Activated T-helper 9 cell treated with anti-CD3 and anti-CD28 coated beads, Interleukin-2, amount 50 U/mL, for 16 hours (primary cell): ENCODE measurements around the gene ATP8A2.
"Not testable (repeated sequence)": the region's sequence is repeated elsewhere in the genome, so short reads cannot be mapped to it uniquely, and the experiment has no call there.

Experiments
- DNase-seq: peaks from one replicate; pipeline ENCODE4 v3.0.0-alpha.2; 2020; ENCODE audit warnings: low read depth

The ATP8A2 gene

DNA sequence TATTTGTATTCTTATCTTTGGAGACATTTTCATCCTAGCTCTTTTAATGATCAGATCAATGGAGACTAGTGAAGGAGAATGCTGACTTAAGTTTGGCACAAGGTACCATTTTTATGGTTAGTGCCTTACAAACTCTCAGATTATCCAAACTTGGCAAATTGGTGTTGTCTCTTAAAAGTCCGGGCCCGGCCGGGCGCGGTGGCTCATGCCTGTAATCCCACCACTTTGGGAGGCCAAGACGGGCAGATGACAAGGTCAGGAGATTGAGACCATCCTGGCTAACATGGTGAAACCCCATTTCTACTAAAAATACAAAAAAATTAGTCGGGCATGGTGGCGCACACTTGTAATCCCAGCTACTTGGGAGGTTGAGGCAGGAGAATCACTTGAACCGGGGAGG, 177.2 kb downstream of the ATP8A2 start:
- DNase-seq = not testable (repeated sequence)

GRCh38 chr13:25561812-25562211, 190.0 kb downstream of the ATP8A2 start:
- no peak for DNase-seq

- DNase-seq = no peak
These were observed 198.4 kb downstream of the ATP8A2 start for GRCh38 chr13:25570185-25570584.

GRCh38 chr13:25571237-25571636, 199.5 kb downstream of the ATP8A2 start:
- DNase-seq = no peak

DNA sequence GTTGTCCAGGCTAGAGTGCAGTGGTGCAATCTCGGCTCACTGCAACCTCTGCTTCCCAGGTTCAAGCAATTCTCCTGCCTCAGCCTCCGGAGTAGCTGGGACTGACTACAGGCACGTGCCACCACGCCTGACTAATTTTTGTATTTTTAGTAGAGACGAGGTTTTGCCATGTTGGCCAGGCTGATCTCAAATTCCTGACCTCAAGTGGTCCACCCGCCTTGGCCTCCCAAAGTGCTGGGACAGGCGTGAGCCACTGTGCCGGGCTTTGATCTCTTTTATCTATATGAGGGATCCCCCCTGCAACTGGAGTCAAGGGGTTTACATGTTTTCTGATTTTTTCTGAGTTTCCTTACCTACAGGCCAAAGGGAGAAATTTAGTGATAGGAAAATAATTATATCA, 200.4 kb downstream of the ATP8A2 start:
- not testable (repeated sequence) for DNase-seq

GRCh38 chr13:25574437-25575411, 202.9 kb downstream of the ATP8A2 start:
- DNase-seq = peak; percentile 42

- DNase-seq = no peak
These were observed 203.8 kb downstream of the ATP8A2 start for GRCh38 chr13:25575562-25575961.

GRCh38 chr13:25578526-25578925, 206.8 kb downstream of the ATP8A2 start:
- no peak for DNase-seq

GRCh38 chr13:25579221-25579620, 207.4 kb downstream of the ATP8A2 start:
- DNase-seq = no peak

DNA sequence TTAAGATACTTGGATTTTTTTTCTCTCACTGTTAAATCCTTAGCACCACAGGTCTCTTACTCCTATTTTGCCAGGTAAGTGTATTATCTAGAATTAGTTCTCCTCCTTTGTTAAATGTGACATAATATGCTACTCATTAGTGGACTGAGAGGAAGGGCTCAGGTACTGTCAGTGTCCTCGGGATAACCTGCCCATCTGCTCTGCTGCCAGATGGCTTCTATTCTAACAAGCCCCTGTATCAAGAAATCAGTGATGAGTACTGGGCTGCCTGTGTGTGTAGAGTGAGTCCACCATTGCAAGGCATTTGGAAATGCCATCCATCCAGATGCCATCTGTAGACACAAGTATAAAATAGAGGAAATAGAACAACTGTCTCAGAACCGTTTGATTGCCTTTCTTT, 209.6 kb downstream of the ATP8A2 start:
- no peak for DNase-seq

GRCh38 chr13:25584087-25584486, 212.3 kb downstream of the ATP8A2 start:
- DNase-seq = no peak

GRCh38 chr13:25585000-25585399, 213.2 kb downstream of the ATP8A2 start:
- no peak for DNase-seq

DNA sequence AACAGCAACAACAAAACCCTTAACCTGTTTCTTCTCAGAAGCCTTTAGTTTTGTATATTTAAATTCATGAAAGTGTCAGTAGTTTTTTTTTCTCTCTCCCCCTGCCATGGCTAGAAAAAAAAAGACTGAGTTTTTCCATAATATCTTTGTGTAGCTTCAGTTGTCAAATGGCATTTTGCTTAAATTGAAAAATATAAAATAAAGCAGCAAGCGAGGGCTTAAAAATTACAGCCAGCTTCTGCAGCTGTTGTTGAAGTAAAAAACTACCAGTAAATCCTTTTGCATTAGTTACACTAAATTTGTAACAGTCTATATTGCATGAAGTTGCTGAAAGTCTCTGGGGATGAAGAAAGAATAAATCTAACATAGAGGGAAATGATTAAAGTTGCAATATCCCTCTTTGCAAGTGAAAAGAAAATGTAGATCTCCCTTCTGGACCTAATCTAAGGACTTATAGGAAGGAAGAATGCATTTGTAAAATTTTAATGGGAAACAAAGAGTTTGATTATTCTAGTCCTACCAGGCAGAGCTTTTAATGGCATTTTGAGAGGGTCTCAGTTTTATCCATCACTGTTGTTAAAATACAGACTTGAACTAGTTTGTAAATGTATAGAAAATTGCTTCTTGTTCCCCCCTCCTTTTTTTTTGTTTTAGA, 215.7 kb downstream of the ATP8A2 start:
- DNase-seq = no peak

- no peak for DNase-seq
These were observed 216.7 kb downstream of the ATP8A2 start for GRCh38 chr13:25588336-25589060.

DNA sequence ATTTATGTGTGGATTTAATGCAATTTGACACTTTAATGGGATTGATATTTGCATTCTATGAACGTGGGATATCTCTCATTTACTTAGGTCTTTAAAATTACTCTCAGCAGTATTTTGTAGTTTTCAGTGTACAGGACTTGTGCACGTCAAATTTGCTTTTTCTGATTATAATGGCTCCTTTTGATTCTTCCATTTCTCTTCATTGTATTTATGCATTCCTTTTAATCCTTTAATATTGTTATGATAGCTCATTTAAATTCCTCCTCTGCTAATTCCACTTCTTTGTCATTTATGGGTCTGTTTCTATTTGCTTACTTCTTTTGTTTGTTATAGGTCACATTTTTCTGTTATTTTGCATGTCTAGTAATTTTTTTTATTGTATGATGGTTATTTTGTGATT, 226.6 kb downstream of the ATP8A2 start:
- no peak for DNase-seq

GRCh38 chr13:25602176-25602575, 230.4 kb downstream of the ATP8A2 start:
- DNase-seq = no peak

GRCh38 chr13:25604106-25604505, 232.3 kb downstream of the ATP8A2 start:
- DNase-seq = no peak

DNA sequence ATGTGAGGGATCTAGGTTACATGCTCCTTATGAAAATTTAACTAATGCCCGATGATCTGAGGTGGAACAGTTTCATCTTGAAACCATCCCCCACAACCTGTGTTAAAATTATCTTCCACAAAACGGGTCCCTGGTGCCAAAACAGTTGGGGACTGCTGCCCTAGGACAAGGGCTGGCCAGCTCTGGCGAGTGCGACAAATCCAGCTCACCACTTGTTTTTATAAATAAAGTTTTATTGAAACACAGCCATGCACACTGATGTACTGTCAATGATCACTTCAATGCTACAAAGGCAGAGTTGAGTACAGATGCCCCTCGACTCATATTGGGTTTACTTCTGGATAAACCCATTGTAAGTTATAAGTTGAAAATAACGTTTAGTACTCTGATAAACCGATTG, 235.3 kb downstream of the ATP8A2 start:
- no peak for DNase-seq

DNA sequence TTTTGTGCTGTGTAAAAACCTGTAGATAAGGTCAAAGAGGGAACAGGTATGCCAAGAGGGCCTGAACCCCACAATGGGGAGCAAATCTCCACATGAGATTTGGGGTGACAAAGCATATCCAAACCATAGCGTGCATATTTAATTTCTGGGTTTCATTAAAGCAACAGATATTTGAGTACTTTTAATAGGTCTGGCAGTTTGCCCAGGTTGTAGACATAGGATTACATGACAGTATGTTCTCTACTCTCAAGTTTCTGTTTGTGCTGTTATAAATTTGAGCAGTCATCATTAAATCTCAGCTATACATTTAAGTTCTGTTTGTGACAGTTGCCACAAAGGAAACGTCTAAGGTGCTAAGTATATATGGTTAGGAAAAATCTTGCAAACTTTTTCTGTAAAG, 236.4 kb downstream of the ATP8A2 start:
- no peak for DNase-seq

DNA sequence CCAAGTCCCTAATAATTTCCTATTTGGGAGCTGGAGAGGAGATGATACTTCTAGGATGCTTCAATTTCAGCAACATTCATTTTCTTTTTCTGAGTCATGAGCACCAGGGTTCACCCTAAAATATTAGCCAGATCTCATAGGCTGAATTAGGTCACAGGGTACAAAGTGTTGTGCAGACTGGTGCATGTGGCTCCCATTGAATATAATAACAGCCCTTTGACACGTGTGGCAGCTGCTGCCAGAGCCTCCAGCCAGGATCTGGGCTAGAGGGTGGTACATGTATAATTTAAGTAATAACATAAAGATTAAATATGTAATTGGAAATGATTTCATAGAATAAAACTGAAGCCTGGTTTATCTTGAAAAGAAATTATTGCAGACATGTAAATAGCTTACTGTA, 244.9 kb downstream of the ATP8A2 start:
- no peak for DNase-seq

DNA sequence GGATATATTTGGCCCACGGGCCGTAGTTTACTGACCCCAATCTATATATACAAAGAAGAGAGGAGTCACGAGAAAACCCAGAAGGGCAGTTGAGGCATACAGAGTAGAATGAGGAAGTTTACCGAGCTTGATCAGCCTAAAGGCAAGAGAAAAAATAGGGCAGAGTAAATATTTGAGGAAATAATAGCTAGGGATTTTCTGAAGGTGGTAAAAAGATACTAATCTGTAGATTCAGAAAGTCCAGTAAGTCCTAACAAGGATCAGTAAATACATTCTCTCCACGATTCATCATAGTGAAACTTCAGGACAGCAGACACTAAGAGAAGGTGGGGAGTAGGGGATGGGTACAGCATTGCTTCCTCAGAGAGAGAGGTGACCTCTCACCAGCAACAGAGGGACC, 248.1 kb downstream of the ATP8A2 start:
- DNase-seq = no peak

GRCh38 chr13:25625414-25625813, 253.6 kb downstream of the ATP8A2 start:
- no peak for DNase-seq
